ENCODE measurements around the gene B3GAT1. TPM values are rescaled to one million over a fixed set of nuclear protein-coding genes. Genes with fewer than 3 reads are reported as not detected.
"Not testable (repeated sequence)": the region's sequence is repeated elsewhere in the genome, so short reads cannot be mapped to it uniquely, and the experiment has no call there.

B3GAT1 gene
- total RNA-seq, 1 donor from 2014 or later, result not detected

GRCh38 chr11:134358165-134358855 lies 53.7 kb downstream of the B3GAT1 start:
- no peak for DNase-seq (ENCODE audit: low read depth, low spot score)

- no peak for DNase-seq (ENCODE audit: low read depth, low spot score)
Observed at GRCh38 chr11:134357545-134357839, 54.5 kb downstream of the B3GAT1 start.

GRCh38 chr11:134356656-134357544 lies 55.1 kb downstream of the B3GAT1 start:
- DNase-seq (ENCODE audit: low read depth, low spot score), result no peak

GRCh38 chr11:134355656-134356055 lies 56.4 kb downstream of the B3GAT1 start:
- DNase-seq (ENCODE audit: low read depth, low spot score), result no peak

- no peak for DNase-seq (ENCODE audit: low read depth, low spot score)
Observed at GRCh38 chr11:134355136-134355535, 56.9 kb downstream of the B3GAT1 start.

- no peak for DNase-seq (ENCODE audit: low read depth, low spot score)
Observed at GRCh38 chr11:134352111-134352510, 59.9 kb downstream of the B3GAT1 start.

- DNase-seq (ENCODE audit: low read depth, low spot score), result no peak
Observed at GRCh38 chr11:134350381-134350780, 61.7 kb downstream of the B3GAT1 start.

GRCh38 chr11:134349802-134350355 lies 62.2 kb downstream of the B3GAT1 start:
- no peak for DNase-seq (ENCODE audit: low read depth, low spot score)

GRCh38 chr11:134349109-134349801 lies 62.8 kb downstream of the B3GAT1 start:
- no peak for DNase-seq (ENCODE audit: low read depth, low spot score)

GRCh38 chr11:134347441-134347840 lies 64.6 kb downstream of the B3GAT1 start:
- no peak for DNase-seq (ENCODE audit: low read depth, low spot score)

- DNase-seq (ENCODE audit: low read depth, low spot score), result no peak
Observed at GRCh38 chr11:134346976-134347350, 65.1 kb downstream of the B3GAT1 start.

- no peak for DNase-seq (ENCODE audit: low read depth, low spot score)
Observed at GRCh38 chr11:134346101-134346975, 65.7 kb downstream of the B3GAT1 start.

- no peak for DNase-seq (ENCODE audit: low read depth, low spot score)
Observed at GRCh38 chr11:134345237-134345550, 66.8 kb downstream of the B3GAT1 start.

GRCh38 chr11:134344497-134345236 lies 67.4 kb downstream of the B3GAT1 start:
- not testable (repeated sequence) for DNase-seq (ENCODE audit: low read depth, low spot score)

GRCh38 chr11:134343646-134344045 lies 68.4 kb downstream of the B3GAT1 start:
- DNase-seq (ENCODE audit: low read depth, low spot score), result no peak

- DNase-seq (ENCODE audit: low read depth, low spot score), result no peak
Observed at GRCh38 chr11:134342572-134343340, 69.3 kb downstream of the B3GAT1 start.

- DNase-seq (ENCODE audit: low read depth, low spot score), result no peak
Observed at GRCh38 chr11:134341805-134342571, 70.1 kb downstream of the B3GAT1 start.

GRCh38 chr11:134340354-134340964 lies 71.6 kb downstream of the B3GAT1 start:
- DNase-seq (ENCODE audit: low read depth, low spot score), result no peak
